Thyroid gland (tissue), 4 donors: ENCODE measurements around the gene ARMH4. TPM values are rescaled to one million over a fixed set of nuclear protein-coding genes. Genes with fewer than 3 reads are reported as not detected.
A peak's percentile ranks its signal among the peaks of the same experiment; 100 is the strongest.

Source experiments
- DNase-seq, 2 donors: peaks; one replicate each; pipeline ENCODE4 v3.0.0-alpha.2; 2019
- H3K27ac ChIP-seq, 3 donors: fragments of 200-600 bp; sonication (generic); 1 replicate in 2 of 3; 2 replicates in 1 of 3; pipeline ENCODE4 v1.5.1; 2016 to 2019; ENCODE audit warnings: mild to moderate bottlenecking in 1 of 3, moderate library complexity in 1 of 3
- H3K27me3 ChIP-seq: fragments of 200-600 bp; sonication (generic); one replicate; pipeline ENCODE4 v1.5.1; 2019
- H3K36me3 ChIP-seq, 2 donors: fragments of 200-600 bp; sonication (generic); one replicate each; pipeline ENCODE4 v1.5.1; 2016 to 2019
- H3K4me1 ChIP-seq, 2 donors: fragments of 200-600 bp; sonication (generic); one replicate each; pipeline ENCODE4 v1.5.1; 2017 to 2019
- H3K4me3 ChIP-seq, 3 donors: fragments of 200-600 bp; sonication (generic); replicated peaks in 1 of 3; 1 replicate in 2 of 3; 2 replicates in 1 of 3; pipeline ENCODE4 v1.5.1; 2016; ENCODE audit warnings: mild to moderate bottlenecking in 1 of 3
- H3K9me3 ChIP-seq: fragments of 200-600 bp; sonication (generic); one replicate; pipeline ENCODE4 v1.5.1; 2017
- POLR2A ChIP-seq, 2 donors: fragments of 450-650 bp; IDR thresholded peaks; one replicate each; pipeline ENCODE4 v1.6.1; 2017; ENCODE audit warnings: antibody characterized with exemption in 2 of 2, mild to moderate bottlenecking in 2 of 2, moderate library complexity in 1 of 2
- WGBS, 2 donors: methylation state at CpG; one replicate each; pipeline ENCODE4 v1.1.5; 2017; 5-methylcytosine and 5-hydroxymethylcytosine counted together
- intact Hi-C: fragments of 100-400 bp; cut with DNase I; formaldehyde crosslinking; loops from one replicate; pipeline ENCODE4 v1.15.1; 2023
- total RNA-seq, 4 donors: library from RNA; depleted of rRNA; stranded (reverse); fragments of >200 nt; gene quantifications; one replicate each; pipeline ENCODE4 v1.2.3, GENCODE V29; 2016
- TF ChIP-seq, protein P1 (sequence below), 6 experiments: fragments of 200-600 bp in 3 of 6; fragments of 450-650 bp in 3 of 6; sonication (generic) in 3 of 6; IDR thresholded peaks; one replicate each; pipeline ENCODE4 v1.5.1; 2016 to 2019; ENCODE audit warnings: antibody characterized with exemption in 6 of 6, mild to moderate bottlenecking in 2 of 6, inconsistent platforms in 1 of 6, moderate library complexity in 1 of 6

Gene ARMH4
- total RNA-seq, 4 donors from 2014 or later: 4.2 to 7.5 (median 7.0) TPM

- TF ChIP-seq, protein P1, sequence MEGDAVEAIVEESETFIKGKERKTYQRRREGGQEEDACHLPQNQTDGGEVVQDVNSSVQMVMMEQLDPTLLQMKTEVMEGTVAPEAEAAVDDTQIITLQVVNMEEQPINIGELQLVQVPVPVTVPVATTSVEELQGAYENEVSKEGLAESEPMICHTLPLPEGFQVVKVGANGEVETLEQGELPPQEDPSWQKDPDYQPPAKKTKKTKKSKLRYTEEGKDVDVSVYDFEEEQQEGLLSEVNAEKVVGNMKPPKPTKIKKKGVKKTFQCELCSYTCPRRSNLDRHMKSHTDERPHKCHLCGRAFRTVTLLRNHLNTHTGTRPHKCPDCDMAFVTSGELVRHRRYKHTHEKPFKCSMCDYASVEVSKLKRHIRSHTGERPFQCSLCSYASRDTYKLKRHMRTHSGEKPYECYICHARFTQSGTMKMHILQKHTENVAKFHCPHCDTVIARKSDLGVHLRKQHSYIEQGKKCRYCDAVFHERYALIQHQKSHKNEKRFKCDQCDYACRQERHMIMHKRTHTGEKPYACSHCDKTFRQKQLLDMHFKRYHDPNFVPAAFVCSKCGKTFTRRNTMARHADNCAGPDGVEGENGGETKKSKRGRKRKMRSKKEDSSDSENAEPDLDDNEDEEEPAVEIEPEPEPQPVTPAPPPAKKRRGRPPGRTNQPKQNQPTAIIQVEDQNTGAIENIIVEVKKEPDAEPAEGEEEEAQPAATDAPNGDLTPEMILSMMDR (IDR thresholded peaks at IDR 0.05): peak; percentile 57 to 90 (median 72)
- TF ChIP-seq POLR2A (IDR thresholded peaks at IDR 0.05): no peak
- H3K36me3 ChIP-seq: no peaks in the 10 kb centered on the region
- no peaks in the 10 kb centered on the region for H3K9me3 ChIP-seq
- intact Hi-C loops: no loop called here
- 24 to 26% methylated on average over 4 of the region's 4 CpGs for WGBS, 2 donors
- no peak overlapping the region for H3K4me3 ChIP-seq
- DNase-seq: peak; percentile 51 to 56
- no peaks in the 10 kb centered on the region for H3K4me1 ChIP-seq
- H3K27ac ChIP-seq: no peak overlapping the region
- H3K27me3 ChIP-seq: no peaks in the 10 kb centered on the region
Observed at GRCh38 chr14:58107947-58108552, 44.0 kb downstream of the ARMH4 start.

- H3K4me1 ChIP-seq: no peaks in the 10 kb centered on the region
- H3K27me3 ChIP-seq: no peaks in the 10 kb centered on the region
- WGBS, 2 donors: 70 to 82% methylated on average over 1 of the region's 1 CpG
- H3K27ac ChIP-seq: no peak overlapping the region
- no peak for DNase-seq
- intact Hi-C loops: no loop called here
- TF ChIP-seq, protein P1 (IDR thresholded peaks at IDR 0.05): no peak
- TF ChIP-seq POLR2A (IDR thresholded peaks at IDR 0.05): no peak
- H3K9me3 ChIP-seq: no peaks in the 10 kb centered on the region
- H3K36me3 ChIP-seq: no peaks in the 10 kb centered on the region
- no peak overlapping the region for H3K4me3 ChIP-seq
Observed at GRCh38 chr14:58107041-58107440, 45.0 kb downstream of the ARMH4 start.

DNA sequence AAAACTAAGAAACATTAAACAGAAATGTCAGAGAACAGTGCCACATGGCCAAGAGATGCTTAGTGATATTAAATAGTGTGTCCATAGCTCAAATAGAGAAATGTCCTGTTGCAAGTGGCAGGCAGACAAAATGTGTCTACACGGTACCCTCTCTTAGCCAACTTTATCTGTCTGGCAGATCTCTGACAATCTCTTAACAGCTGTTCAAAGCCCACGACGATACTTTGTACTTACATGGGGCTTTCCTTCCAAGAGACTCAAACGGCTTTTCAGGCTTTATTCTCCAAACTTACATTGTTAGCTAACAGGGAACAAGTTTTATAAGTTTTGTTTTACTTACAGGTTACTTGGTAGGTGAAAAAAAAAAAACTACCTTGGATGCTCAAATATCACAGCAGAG is 45.6 kb downstream of the ARMH4 start:
- no peaks in the 10 kb centered on the region for H3K9me3 ChIP-seq
- H3K27me3 ChIP-seq: no peaks in the 10 kb centered on the region
- intact Hi-C loops: no loop called here
- TF ChIP-seq, protein P1 (IDR thresholded peaks at IDR 0.05): no peak
- TF ChIP-seq POLR2A (IDR thresholded peaks at IDR 0.05): no peak
- H3K4me3 ChIP-seq: no peak overlapping the region
- whole genome bisulfite sequencing, 2 donors: 41 to 43% methylated on average over 4 of the region's 4 CpGs
- no peak overlapping the region for H3K27ac ChIP-seq
- no peaks in the 10 kb centered on the region for H3K4me1 ChIP-seq
- no peaks in the 10 kb centered on the region for H3K36me3 ChIP-seq
- no peak for DNase-seq

- no peaks in the 10 kb centered on the region for H3K36me3 ChIP-seq
- intact Hi-C loops: no loop called here
- no peak overlapping the region for H3K27ac ChIP-seq
- DNase-seq: no peak
- H3K4me1 ChIP-seq: no peaks in the 10 kb centered on the region
- 48 to 51% methylated on average over 2 of the region's 2 CpGs for WGBS, 2 donors
- no peaks in the 10 kb centered on the region for H3K9me3 ChIP-seq
- no peak overlapping the region for H3K4me3 ChIP-seq
- TF ChIP-seq, protein P1 (IDR thresholded peaks at IDR 0.05): no peak
- no peak for TF ChIP-seq POLR2A (IDR thresholded peaks at IDR 0.05)
- no peaks in the 10 kb centered on the region for H3K27me3 ChIP-seq
Observed at GRCh38 chr14:58104808-58105207, 47.2 kb downstream of the ARMH4 start.

- no peak for TF ChIP-seq POLR2A (IDR thresholded peaks at IDR 0.05)
- TF ChIP-seq, protein P1 (IDR thresholded peaks at IDR 0.05): no peak
- 88 to 89% methylated on average over 4 of the region's 4 CpGs for WGBS, 2 donors
- H3K9me3 ChIP-seq: no peaks in the 10 kb centered on the region
- no peaks in the 10 kb centered on the region for H3K27me3 ChIP-seq
- no peak for DNase-seq
- no peaks in the 10 kb centered on the region for H3K4me1 ChIP-seq
- H3K4me3 ChIP-seq: no peak overlapping the region
- H3K27ac ChIP-seq: no peak overlapping the region
- intact Hi-C loops: no loop called here
- no peaks in the 10 kb centered on the region for H3K36me3 ChIP-seq
Observed at GRCh38 chr14:58100735-58101368, 51.2 kb downstream of the ARMH4 start.
